HCT116 (cell line): Measurements from ENCODE around the gene SRA1. TPM values are rescaled to one million over a fixed set of nuclear protein-coding genes. Genes with fewer than 3 reads are reported as not detected.

Experiments
- ATAC-seq: fragments of 200-7000 bp; cut with Tn5 transposase; 2 replicates; pipeline ENCODE4 v1.9.1; 2020; ENCODE audit warnings: mild to moderate bottlenecking, moderate library complexity
- BruUV-seq: library from RNA; stranded (reverse); fragments of 400-500 nt; replicated peaks from 2 replicates; lab custom pipeline; 2021; lab: Mats Ljungman, UMichigan
- CTCF ChIA-PET: fragments of 300-600 bp; sonication (Branson Sonifier 250); formaldehyde crosslinking; loops from one replicate; lab custom pipeline; 2021; ENCODE audit warnings: antibody characterized with exemption; lab: Charles Lee
- POLR2A ChIA-PET: fragments of 300-600, 350-600 bp; sonication (Branson Sonifier 250); formaldehyde crosslinking; loops from one replicate; lab custom pipeline; 2021; ENCODE audit warnings: antibody characterized with exemption; lab: Charles Lee
- RAD21 ChIA-PET, 2 experiments: fragments of 300-600 bp; sonication (Branson Sonifier 250); formaldehyde crosslinking; loops; one replicate each; lab custom pipeline; 2023; ENCODE audit warnings: low total read pairs in 2 of 2; ENCODE audit not compliant: uncharacterized antibody in 2 of 2, unreplicated experiment in 2 of 2, low non-redundant PET in 1 of 2; lab: Charles Lee
- DNase-seq: peaks from one replicate; pipeline ENCODE4 v3.0.0-alpha.2; 2010; ENCODE audit warnings: low read depth, low spot score
- H2AFZ ChIP-seq: fragments of 200-600 bp; shearing (Covaris generic), sonication (generic); 2 replicates; pipeline ENCODE4 v1.6.1; 2017; ENCODE audit warnings: low read depth, mixed run types, mixed read lengths, antibody characterized with exemption, low read length; ENCODE audit not compliant: poor library complexity, severe bottlenecking
- H3K27ac ChIP-seq: 2 replicates; pipeline ENCODE4 v1.5.1; 2012; ENCODE audit warnings: low read depth, low read length
- H3K27me3 ChIP-seq: fragments of 200-600 bp; sonication (generic); 2 replicates; pipeline ENCODE4 v1.6.1; 2016; ENCODE audit warnings: mixed run types, low read length, mixed read lengths; ENCODE audit not compliant: insufficient read depth
- H3K36me3 ChIP-seq, 2 experiments: fragments of 200-500 bp in 1 of 2; fragments of 200-600 bp in 1 of 2; sonication (Bioruptor generic) in 1 of 2; sonication (generic) in 1 of 2; 2 replicates each; pipeline versions ENCODE4 v1.5.1 to v1.6.1; 2014 to 2016; ENCODE audit warnings: low read length in 2 of 2, inconsistent platforms in 1 of 2, mixed read lengths in 1 of 2, mixed run types in 1 of 2; ENCODE audit not compliant: insufficient read depth in 2 of 2, control insufficient read depth in 1 of 2
- H3K4me1 ChIP-seq, 2 experiments: fragments of 200-600 bp in 1 of 2; sonication (generic) in 1 of 2; 2 replicates each; pipeline versions ENCODE4 v1.5.1 to v1.6.1; 2012 to 2017; ENCODE audit warnings: low read length in 2 of 2, inconsistent platforms in 1 of 2, mild to moderate bottlenecking in 1 of 2, mixed read lengths in 1 of 2, mixed run types in 1 of 2, moderate library complexity in 1 of 2; ENCODE audit not compliant: insufficient read depth in 2 of 2, control insufficient read depth in 1 of 2
- H3K4me2 ChIP-seq: fragments of 200-600 bp; sonication (generic); 2 replicates; pipeline ENCODE4 v1.6.1; 2017; ENCODE audit warnings: mixed run types, low read length, mixed read lengths
- H3K4me3 ChIP-seq, 2 experiments: fragments of 200-600 bp in 1 of 2; sonication (generic) in 1 of 2; replicated peaks in 1 of 2; 2 replicates each; pipeline ENCODE4 v1.5.1; 2011 to 2016; ENCODE audit warnings: low read length in 2 of 2, control low read depth in 1 of 2, low read depth in 1 of 2, mild to moderate bottlenecking in 1 of 2, mixed read lengths in 1 of 2, mixed run types in 1 of 2
- H3K79me2 ChIP-seq: fragments of 200-600 bp; sonication (generic); 2 replicates; pipeline ENCODE4 v1.6.1; 2017; ENCODE audit warnings: mild to moderate bottlenecking, mixed run types, low read length, moderate library complexity, mixed read lengths; ENCODE audit not compliant: insufficient read depth
- H3K9ac ChIP-seq: fragments of 200-600 bp; sonication (generic); 2 replicates; pipeline ENCODE4 v1.6.1; 2016; ENCODE audit warnings: low read length, mixed read lengths
- H3K9me2 ChIP-seq: fragments of 200-600 bp; sonication (generic), shearing (Covaris generic); 2 replicates; pipeline ENCODE4 v1.6.1; 2017; ENCODE audit warnings: mixed run types, mild to moderate bottlenecking, moderate library complexity; ENCODE audit not compliant: insufficient read depth
- H3K9me3 ChIP-seq, 2 experiments: fragments of 200-500 bp in 1 of 2; fragments of 200-600 bp in 1 of 2; sonication (Bioruptor generic) in 1 of 2; sonication (generic) in 1 of 2; 2 replicates each; pipeline ENCODE4 v1.6.1; 2014 to 2017; ENCODE audit warnings: low read length in 2 of 2, mixed read lengths in 2 of 2, inconsistent platforms in 1 of 2, low read depth in 1 of 2, mild to moderate bottlenecking in 1 of 2, mixed run types in 1 of 2, moderate library complexity in 1 of 2; ENCODE audit not compliant: control insufficient read depth in 1 of 2, insufficient read depth in 1 of 2
- H4K20me1 ChIP-seq: fragments of 200-600 bp; sonication (generic), shearing (Covaris generic); 2 replicates; pipeline ENCODE4 v1.6.1; 2017; ENCODE audit warnings: mixed run types, mild to moderate bottlenecking, moderate library complexity; ENCODE audit not compliant: insufficient read depth
- CBX3 ChIP-seq: IDR thresholded peaks from 2 replicates; pipeline ENCODE4 v1.6.1; 2012; ENCODE audit warnings: low read depth
- CEBPB ChIP-seq: IDR thresholded peaks from 2 replicates; pipeline ENCODE4 v1.6.1; 2012; ENCODE audit warnings: low read depth
- EGR1 ChIP-seq: IDR thresholded peaks from 2 replicates; pipeline ENCODE4 v1.6.1; 2012; ENCODE audit warnings: low read depth
- ELF1 ChIP-seq: IDR thresholded peaks from 2 replicates; pipeline ENCODE4 v1.6.1; 2012; ENCODE audit warnings: low read depth, borderline replicate concordance
- EZH2 ChIP-seq: fragments of 200-600 bp; sonication (generic); IDR thresholded peaks from 2 replicates; pipeline ENCODE4 v1.6.1; 2017; ENCODE audit warnings: antibody characterized with exemption, mixed run types
- EZH2phosphoT487 ChIP-seq: fragments of 200-600 bp; IDR thresholded peaks from 2 replicates; pipeline ENCODE4 v1.6.1; 2018; ENCODE audit warnings: antibody characterized with exemption, borderline replicate concordance
- FOSL1 ChIP-seq: IDR thresholded peaks from 2 replicates; pipeline ENCODE4 v1.6.1; 2012; ENCODE audit warnings: low read depth
- JUND ChIP-seq: IDR thresholded peaks from 2 replicates; pipeline ENCODE4 v1.6.1; 2012
- POLR2A ChIP-seq: IDR thresholded peaks from 2 replicates; pipeline ENCODE4 v1.7.0; 2011; ENCODE audit warnings: borderline replicate concordance; ENCODE audit not compliant: insufficient read depth, insufficient read length; ENCODE audit errors: extremely low read depth
- POLR2AphosphoS5 ChIP-seq: IDR thresholded peaks from 2 replicates; pipeline ENCODE4 v1.6.1; 2011; ENCODE audit warnings: mild to moderate bottlenecking, low read depth, low read length, moderate library complexity
- RAD21 ChIP-seq: IDR thresholded peaks from 2 replicates; pipeline ENCODE4 v1.6.1; 2012; ENCODE audit warnings: low read depth, mild to moderate bottlenecking
- REST ChIP-seq: IDR thresholded peaks from 2 replicates; pipeline ENCODE4 v1.6.1; 2012; ENCODE audit warnings: low read depth
- SIN3A ChIP-seq: IDR thresholded peaks from 2 replicates; pipeline ENCODE4 v1.6.1; 2012; ENCODE audit warnings: low read depth
- SP1 ChIP-seq: IDR thresholded peaks from 2 replicates; pipeline ENCODE4 v1.6.1; 2012; ENCODE audit warnings: low read depth
- YY1 ChIP-seq: IDR thresholded peaks from 2 replicates; pipeline ENCODE4 v1.6.1; 2011; ENCODE audit warnings: low read length, low read depth, moderate library complexity, mild to moderate bottlenecking; ENCODE audit not compliant: insufficient replicate concordance; ENCODE audit errors: extremely low read depth
- ZFX ChIP-seq: fragments of 450-650 bp; IDR thresholded peaks from 2 replicates; pipeline ENCODE4 v1.6.1; 2017
- ZNF274 ChIP-seq: fragments of 200-500 bp; sonication (Bioruptor generic); IDR thresholded peaks from 2 replicates; pipeline ENCODE4 v1.6.1; 2014; ENCODE audit warnings: mild to moderate bottlenecking, low read depth, low read length, inconsistent platforms
- intact Hi-C: fragments of 100-400 bp; cut with micrococcal nuclease; formaldehyde crosslinking; loops from 2 replicates; pipeline ENCODE4 v1.10.0; 2022
- total RNA-seq: library from RNA; stranded (reverse); gene quantifications from one replicate; pipeline ENCODE4 v1.2.1, GENCODE V29; 2021; ENCODE audit not compliant: unreplicated experiment

The SRA1 gene
- total RNA-seq, 1 experiment from 2014 or later, result 41.7 TPM

- no peaks in the 10 kb centered on the region for H3K9me3 ChIP-seq
- intact Hi-C loops, result no loop called here
- no peak overlapping the region for H3K9ac ChIP-seq
- H3K36me3 ChIP-seq, result peaks cover 0 to 15% of the 10 kb centered on the region in 2 experiments; a peak in 3 of 4 replicates
- DNase-seq (no peak), ATAC-seq (no peak)
- no peak for TF ChIP-seq EZH2phosphoT487
- no peak for TF ChIP-seq EGR1
- TF ChIP-seq POLR2AphosphoS5, result no peak
- TF ChIP-seq SP1, result no peak
- TF ChIP-seq EZH2, result no peak
- TF ChIP-seq REST, result no peak
- BruUV-seq, result no TSS peak
- POLR2A ChIA-PET, result no interaction called here
- H3K4me1 ChIP-seq, result peaks cover 7 to 8% of the 10 kb centered on the region in 2 experiments; a peak in 3 of 4 replicates
- H3K79me2 ChIP-seq, result peaks cover 23% of the 10 kb centered on the region
- CTCF ChIA-PET, result no interaction called here
- H4K20me1 ChIP-seq, result no peaks in the 10 kb centered on the region
- no peaks in the 10 kb centered on the region for H3K27me3 ChIP-seq
- H3K9me2 ChIP-seq, result no peaks in the 10 kb centered on the region
- no peak overlapping the region for H2AFZ ChIP-seq
- no peak overlapping the region for H3K4me3 ChIP-seq
- H3K27ac ChIP-seq, result no peak overlapping the region
- RAD21 ChIA-PET, result no interaction called here
- H3K4me2 ChIP-seq, result no peak overlapping the region
These were observed 12.8 kb upstream of the SRA1 start for GRCh38 chr5:140570058-140570457.

- no peak for DNase-seq
- ChIA-PET CTCF (no interaction called here), POLR2A (no interaction called here)
These were observed 11.9 kb upstream of the SRA1 start for GRCh38 chr5:140569197-140569596.

More at GRCh38 chr5:140569197-140569596, 11.9 kb upstream of the SRA1 start:
- TF ChIP-seq EGR1, result no peak
- no peak for TF ChIP-seq ZNF274
- TF ChIP-seq POLR2AphosphoS5, result no peak
- no peak for TF ChIP-seq FOSL1
- no peak for TF ChIP-seq SP1
- TF ChIP-seq SIN3A, result no peak
- no peak for TF ChIP-seq RAD21
- no peak for TF ChIP-seq JUND
- no peak for TF ChIP-seq POLR2A
- no peak for TF ChIP-seq CEBPB
- no peak for TF ChIP-seq EZH2phosphoT487
- no peak for TF ChIP-seq YY1
- TF ChIP-seq ZFX, result no peak
- TF ChIP-seq ELF1, result no peak
- no peak for TF ChIP-seq CBX3
- TF ChIP-seq, all 23 proteins: peak for 0
- Histone ChIP-seq H4K20me1 (no peaks in the 10 kb centered on the region), H3K4me1 (peaks cover 7 to 8% of the 10 kb centered on the region in 2 experiments; a peak in 3 of 4 replicates), H3K4me3 (no peak overlapping the region), H3K4me2 (no peak overlapping the region), H3K27ac (no peak overlapping the region), H3K27me3 (no peaks in the 10 kb centered on the region), H2AFZ (no peak overlapping the region), H3K36me3 (peaks cover 0 to 15% of the 10 kb centered on the region in 2 experiments; a peak in 3 of 4 replicates), H3K9me2 (no peaks in the 10 kb centered on the region), H3K79me2 (peaks cover 27% of the 10 kb centered on the region), H3K9ac (no peak overlapping the region), H3K9me3 (no peaks in the 10 kb centered on the region)
- ATAC-seq, result no peak
- RAD21 ChIA-PET, result no interaction called here
- intact Hi-C loops, result no loop called here
- BruUV-seq, result no TSS peak
